HepG2 (cell line): Measurements from ENCODE around the gene S100Z. TPM values are rescaled to one million over a fixed set of nuclear protein-coding genes. Genes with fewer than 3 reads are reported as not detected.

Experiments
- CREB1 ChIP-seq, 2 experiments: fragments of 450-650 bp in 1 of 2; IDR thresholded peaks; 2 replicates each; pipeline ENCODE4 v1.6.1; 2016 to 2017; ENCODE audit warnings: control low read depth in 1 of 2, mild to moderate bottlenecking in 1 of 2, missing compliant biosample characterization in 1 of 2, missing genetic modification characterization in 1 of 2
- HHEX ChIP-seq: IDR thresholded peaks from 2 replicates; pipeline ENCODE4 v1.6.1; 2016; ENCODE audit warnings: control low read depth
- JUND ChIP-seq: sonication (generic); formaldehyde crosslinking; IDR thresholded peaks from 2 replicates; pipeline ENCODE4 v1.8.0; 2022; ENCODE audit warnings: mild to moderate bottlenecking, missing genetic modification reagents
- KAT7 ChIP-seq: IDR thresholded peaks from 2 replicates; pipeline ENCODE4 v1.6.1; 2018; ENCODE audit warnings: borderline replicate concordance, missing compliant biosample characterization
- KLF13 ChIP-seq: sonication (generic); formaldehyde crosslinking; IDR thresholded peaks from 2 replicates; pipeline ENCODE4 v1.4.0; 2020; ENCODE audit warnings: mild to moderate bottlenecking, missing genetic modification reagents
- LBX2 ChIP-seq: sonication (generic); formaldehyde crosslinking; IDR thresholded peaks from 2 replicates; pipeline ENCODE4 v1.5.0; 2020; ENCODE audit warnings: missing genetic modification reagents, mild to moderate bottlenecking, borderline replicate concordance
- PCBP1 ChIP-seq: fragments of 200-400 bp; formaldehyde crosslinking; IDR thresholded peaks from 2 replicates; pipeline ENCODE4 v1.6.1; 2017; ENCODE audit warnings: mild to moderate bottlenecking, low read depth, low read length, borderline replicate concordance
- RBAK ChIP-seq: sonication (generic); formaldehyde crosslinking; IDR thresholded peaks from 2 replicates; pipeline ENCODE4 v1.5.1; 2020; ENCODE audit warnings: mild to moderate bottlenecking, missing genetic modification reagents
- SUZ12 ChIP-seq: fragments of 150-350 bp; IDR thresholded peaks from 2 replicates; pipeline ENCODE4 v1.6.1; 2014; ENCODE audit warnings: low read depth, low read length
- THRA ChIP-seq: sonication (generic); formaldehyde crosslinking; IDR thresholded peaks from 2 replicates; pipeline ENCODE4 v1.4.0; 2020; ENCODE audit warnings: missing genetic modification reagents, borderline replicate concordance
- ZNF207 ChIP-seq: fragments of 450-650 bp; IDR thresholded peaks from 2 replicates; pipeline ENCODE4 v1.6.1; 2016; ENCODE audit warnings: antibody characterized with exemption, borderline replicate concordance
- ZNF282 ChIP-seq: fragments of 450-650 bp; IDR thresholded peaks from 2 replicates; pipeline ENCODE4 v1.6.1; 2018; ENCODE audit not compliant: partially characterized antibody
- ZNF350 ChIP-seq: sonication (generic); formaldehyde crosslinking; IDR thresholded peaks from 2 replicates; pipeline ENCODE4 v1.4.0; 2020; ENCODE audit warnings: mild to moderate bottlenecking, low read depth, missing genetic modification reagents, borderline replicate concordance
- ZNF576 ChIP-seq: sonication (generic); formaldehyde crosslinking; IDR thresholded peaks from 2 replicates; pipeline ENCODE4 v1.4.0; 2020; ENCODE audit warnings: mild to moderate bottlenecking, missing genetic modification reagents
- ZNF710 ChIP-seq: sonication (generic); formaldehyde crosslinking; IDR thresholded peaks from 2 replicates; pipeline ENCODE4 v1.5.0; 2020; ENCODE audit warnings: mild to moderate bottlenecking, missing genetic modification reagents, borderline replicate concordance
- ZSCAN5A ChIP-seq: sonication (generic); formaldehyde crosslinking; IDR thresholded peaks from 2 replicates; pipeline ENCODE4 v1.8.0; 2022; ENCODE audit warnings: mild to moderate bottlenecking, missing genetic modification reagents, borderline replicate concordance
- polyA plus RNA-seq, 8 experiments: library from polyadenylated mRNA; depleted of rRNA in 3 of 8; stranded (reverse) in 7 of 8; unstranded in 1 of 8; fragments of >200 nt; fragmentation: Illumina TruSeq in 4 of 8; extraction: Trizol in 4 of 8; gene quantifications; 2 replicates each; pipeline versions ENCODE4 v1.2.1 to v1.2.3, GENCODE V29; 2011 to 2016; ENCODE audit warnings: low read depth in 4 of 8, missing spikeins in 1 of 8, mixed read lengths in 1 of 8; ENCODE audit not compliant: insufficient read depth in 1 of 8
- total RNA-seq, 5 experiments: library from RNA; depleted of rRNA; stranded (reverse); fragments of >200 nt; fragmentation: Illumina TruSeq; extraction: Trizol; gene quantifications; 2 replicates each; pipeline ENCODE4 v1.2.3, GENCODE V29; 2016; ENCODE audit warnings: low read depth in 1 of 5

The S100Z gene
- total and polyA plus RNA-seq, 2 of the 13 experiments (the other 11 are each of a cell fraction or from before 2014, with no cell fraction given): 0.22 TPM; not detected in 1

GRCh38 chr5:76836585-76836984, 13.2 kb upstream of the S100Z start (continued):
- no peak for TF ChIP-seq ZNF710 (CRISPR knock-in tag)
- no peak for TF ChIP-seq SUZ12
- no peak for TF ChIP-seq RBAK (CRISPR knock-in tag)
- no peak for TF ChIP-seq KLF13 (CRISPR knock-in tag)
- no peak for TF ChIP-seq PCBP1
- TF ChIP-seq LBX2 (CRISPR knock-in tag): no peak
- TF ChIP-seq ZNF282: no peak
- no peak for TF ChIP-seq ZNF576 (CRISPR knock-in tag)
- TF ChIP-seq KAT7 (CRISPR knock-in tag): no peak
- TF ChIP-seq ZSCAN5A (CRISPR knock-in tag): no peak
- no peak for TF ChIP-seq THRA
- no peak for TF ChIP-seq CREB1 (IDR thresholded peaks at IDR 0.05)
- no peak for TF ChIP-seq CREB1 (CRISPR knock-in tag; IDR thresholded peaks at IDR 0.05)
- TF ChIP-seq ZNF207: no peak
- no peak for TF ChIP-seq HHEX (CRISPR knock-in tag)
- TF ChIP-seq JUND: no peak
- no peak for TF ChIP-seq ZNF350
